GM06990 (cell line): ENCODE measurements around the gene RTN4RL1.

ENCODE experiments used
- DNase-seq: peaks from one replicate; pipeline ENCODE4 v3.0.0-alpha.2; 2011; ENCODE audit not compliant: insufficient read length; ENCODE audit errors: extremely low read depth
- H3K27me3 ChIP-seq: replicated peaks from 2 replicates; pipeline ENCODE4 v1.6.0; 2011; ENCODE audit warnings: low read length; ENCODE audit not compliant: control insufficient read depth, insufficient read depth
- H3K36me3 ChIP-seq: 2 replicates; pipeline ENCODE4 v1.5.1; 2011; ENCODE audit warnings: low read length; ENCODE audit not compliant: control insufficient read depth, insufficient read depth
- H3K4me3 ChIP-seq: replicated peaks from 2 replicates; pipeline ENCODE4 v1.5.1; 2011; ENCODE audit warnings: low read depth, mild to moderate bottlenecking, control low read depth, low read length
- CTCF ChIP-seq: IDR thresholded peaks from 2 replicates; pipeline ENCODE4 v1.5.1; 2011; ENCODE audit warnings: low read length, control low read depth, mild to moderate bottlenecking, inconsistent platforms; ENCODE audit not compliant: insufficient read depth, poor library complexity, severe bottlenecking

Gene RTN4RL1

DNA sequence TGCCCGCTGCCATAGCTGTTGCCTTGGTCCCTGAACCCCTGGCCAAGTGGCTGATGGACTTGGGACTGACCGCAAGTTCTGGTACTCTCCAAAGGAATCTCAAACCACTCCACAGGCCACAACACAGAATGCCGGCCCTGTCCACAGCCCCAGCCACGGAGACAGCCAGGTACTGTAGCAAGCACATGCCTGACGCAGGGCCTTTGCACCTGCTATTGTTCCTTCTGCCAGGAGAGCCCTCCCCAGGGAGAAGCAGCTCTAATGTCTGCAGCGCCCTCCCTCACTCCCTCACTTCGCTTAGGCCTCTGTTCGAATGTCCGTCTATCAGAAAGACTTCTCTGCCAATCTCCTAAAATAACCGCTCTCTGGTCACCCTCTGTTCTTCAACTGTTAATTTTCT is 15.4 kb downstream of the RTN4RL1 start:
- no peak for TF ChIP-seq CTCF
- Histone ChIP-seq H3K4me3 (no peak overlapping the region), H3K36me3 (no peaks in the 10 kb centered on the region), H3K27me3 (no peaks in the 10 kb centered on the region; the same call in 1 of the 2 replicates)
- DNase-seq: no peak

GRCh38 chr17:2008332-2009126 is 16.6 kb downstream of the RTN4RL1 start:
- Histone ChIP-seq H3K27me3 (no peaks in the 10 kb centered on the region; the same call in 1 of the 2 replicates), H3K36me3 (no peaks in the 10 kb centered on the region), H3K4me3 (no peak overlapping the region)
- no peak for TF ChIP-seq CTCF
- no peak for DNase-seq

DNA sequence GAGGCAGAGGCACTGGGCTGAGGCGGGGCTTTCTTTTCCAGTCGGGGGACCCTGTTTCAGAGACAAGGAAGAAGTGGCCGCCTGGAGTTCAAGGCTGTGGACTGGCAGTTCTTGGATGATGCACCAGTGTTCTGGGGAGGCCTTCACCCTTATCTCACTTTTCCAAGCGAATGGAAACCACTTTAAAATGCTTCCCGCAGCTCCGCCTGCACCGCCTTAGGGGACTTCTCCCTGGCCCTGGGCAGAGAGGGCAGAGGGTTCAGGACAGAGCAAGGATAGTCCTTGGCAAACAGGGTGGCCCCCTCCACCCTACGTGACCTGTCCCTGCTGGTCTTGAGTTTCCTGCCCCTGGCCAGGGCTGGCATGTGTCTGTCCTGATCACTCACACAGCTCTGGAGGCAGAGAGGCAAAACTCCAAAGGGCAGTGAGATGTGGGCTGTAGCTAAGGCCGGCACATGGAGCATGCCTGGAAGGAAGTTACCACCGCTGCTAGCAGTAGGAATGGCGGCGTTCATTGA is 20.6 kb downstream of the RTN4RL1 start:
- DNase-seq: no peak
- Histone ChIP-seq H3K36me3 (no peaks in the 10 kb centered on the region), H3K4me3 (no peak overlapping the region), H3K27me3 (no peaks in the 10 kb centered on the region; the same call in none of the 2 replicates)
- no peak for TF ChIP-seq CTCF

GRCh38 chr17:2003525-2003924 is 21.6 kb downstream of the RTN4RL1 start:
- no peak for DNase-seq
- Histone ChIP-seq H3K27me3 (no peaks in the 10 kb centered on the region; the same call in none of the 2 replicates), H3K36me3 (no peaks in the 10 kb centered on the region), H3K4me3 (no peak overlapping the region)
- TF ChIP-seq CTCF: no peak

DNA sequence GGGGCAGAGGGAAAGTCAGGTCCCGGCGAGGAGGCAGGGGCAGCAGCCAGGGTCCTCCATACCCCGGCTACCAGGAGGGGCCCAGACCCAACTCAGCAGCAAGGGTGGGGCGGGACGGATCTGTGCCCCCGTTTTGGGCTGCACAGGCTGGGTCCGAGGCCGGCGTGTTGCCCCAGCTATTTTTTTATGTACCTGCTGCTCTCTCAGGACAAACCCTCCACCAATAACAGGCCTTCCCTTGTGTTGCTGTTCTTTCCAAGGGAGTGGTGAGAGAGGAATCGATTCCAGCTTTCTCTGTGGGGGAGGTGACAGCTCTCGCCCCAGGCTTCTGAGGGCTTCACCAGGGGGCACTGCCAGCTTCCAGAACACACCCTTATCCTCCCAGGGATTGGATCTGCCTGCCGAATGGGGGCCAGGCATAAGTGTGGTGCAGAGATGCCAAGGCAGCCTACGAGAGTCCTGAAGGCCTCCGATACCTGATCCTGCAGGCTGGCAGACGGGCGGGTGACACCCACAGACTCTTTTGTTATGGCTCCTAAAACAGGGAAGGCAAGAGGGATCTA is 22.3 kb downstream of the RTN4RL1 start:
- no peak for DNase-seq
- no peaks in the 10 kb centered on the region; the same call in none of the 2 replicates for H3K27me3 ChIP-seq
- H3K36me3 ChIP-seq: no peaks in the 10 kb centered on the region
- no peak for TF ChIP-seq CTCF
- no peak overlapping the region for H3K4me3 ChIP-seq
